Neural cell (in vitro differentiated cells): ENCODE measurements around the gene SPATA31D4.

Experiments used
- CTCF ChIP-seq: fragments of 450-650 bp; IDR thresholded peaks from 2 replicates; pipeline ENCODE4 v1.5.1; 2014; ENCODE audit warnings: antibody characterized with exemption, mild to moderate bottlenecking, moderate library complexity; ENCODE audit not compliant: poor library complexity, severe bottlenecking
- EP300 ChIP-seq: fragments of 450-650 bp; conservative IDR thresholded peaks from 2 replicates; pipeline ENCODE4 v1.6.1; 2014; ENCODE audit warnings: antibody characterized with exemption, mild to moderate bottlenecking, moderate library complexity; ENCODE audit not compliant: poor library complexity, severe bottlenecking
- EZH2 ChIP-seq: fragments of 200-600, 300-800 bp; shearing (Covaris generic), sonication (generic); IDR thresholded peaks from 2 replicates; pipeline ENCODE4 v1.6.1; 2014; ENCODE audit warnings: antibody characterized with exemption, low read length, borderline replicate concordance, mild to moderate bottlenecking; ENCODE audit not compliant: insufficient read depth, poor library complexity, severe bottlenecking
- MXI1 ChIP-seq: fragments of 450-650 bp; conservative IDR thresholded peaks from 2 replicates; pipeline ENCODE4 v1.6.1; 2014; ENCODE audit warnings: antibody characterized with exemption, mild to moderate bottlenecking; ENCODE audit not compliant: poor library complexity, severe bottlenecking
- POLR2AphosphoS5 ChIP-seq: IDR thresholded peaks from 2 replicates; pipeline ENCODE4 v1.6.1; 2012
- RAD21 ChIP-seq: fragments of 450-650 bp; conservative IDR thresholded peaks from 2 replicates; pipeline ENCODE4 v1.6.1; 2014; ENCODE audit warnings: antibody characterized with exemption, mild to moderate bottlenecking, moderate library complexity
- SMC3 ChIP-seq: fragments of 450-650 bp; conservative IDR thresholded peaks from 2 replicates; pipeline ENCODE4 v1.6.1; 2014; ENCODE audit warnings: antibody characterized with exemption, mild to moderate bottlenecking, moderate library complexity; ENCODE audit not compliant: poor library complexity
- TAF1 ChIP-seq: IDR thresholded peaks from 2 replicates; pipeline ENCODE4 v1.6.1; 2012; ENCODE audit warnings: low read depth
- TF ChIP-seq, protein P1 (sequence below): IDR thresholded peaks from 2 replicates; pipeline ENCODE4 v1.6.1; 2012; ENCODE audit warnings: borderline replicate concordance

DNA sequence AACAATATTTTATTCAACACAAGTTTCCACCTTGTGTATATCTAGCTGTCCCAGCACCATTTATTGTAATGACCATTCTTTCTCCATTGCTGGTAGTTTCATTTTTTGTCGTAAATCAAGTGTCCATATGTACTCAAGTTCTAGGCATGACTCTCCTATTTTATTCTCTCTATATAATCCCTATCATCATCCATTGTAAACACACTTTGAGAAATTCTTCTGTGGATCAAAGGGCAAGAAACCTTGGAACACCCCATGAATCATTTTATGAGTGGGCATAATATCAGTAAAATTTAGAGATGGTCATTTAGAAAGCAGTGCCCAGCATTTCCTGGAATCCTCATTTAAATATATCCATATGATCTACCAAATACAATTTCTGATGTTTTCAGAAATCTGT, 35.8 kb upstream of the SPATA31D4 start:
- no peak for TF ChIP-seq CTCF
- no peak for TF ChIP-seq EZH2
- TF ChIP-seq MXI1 = no peak
- no peak for TF ChIP-seq POLR2AphosphoS5
- no peak for TF ChIP-seq TAF1
- TF ChIP-seq, protein P1, sequence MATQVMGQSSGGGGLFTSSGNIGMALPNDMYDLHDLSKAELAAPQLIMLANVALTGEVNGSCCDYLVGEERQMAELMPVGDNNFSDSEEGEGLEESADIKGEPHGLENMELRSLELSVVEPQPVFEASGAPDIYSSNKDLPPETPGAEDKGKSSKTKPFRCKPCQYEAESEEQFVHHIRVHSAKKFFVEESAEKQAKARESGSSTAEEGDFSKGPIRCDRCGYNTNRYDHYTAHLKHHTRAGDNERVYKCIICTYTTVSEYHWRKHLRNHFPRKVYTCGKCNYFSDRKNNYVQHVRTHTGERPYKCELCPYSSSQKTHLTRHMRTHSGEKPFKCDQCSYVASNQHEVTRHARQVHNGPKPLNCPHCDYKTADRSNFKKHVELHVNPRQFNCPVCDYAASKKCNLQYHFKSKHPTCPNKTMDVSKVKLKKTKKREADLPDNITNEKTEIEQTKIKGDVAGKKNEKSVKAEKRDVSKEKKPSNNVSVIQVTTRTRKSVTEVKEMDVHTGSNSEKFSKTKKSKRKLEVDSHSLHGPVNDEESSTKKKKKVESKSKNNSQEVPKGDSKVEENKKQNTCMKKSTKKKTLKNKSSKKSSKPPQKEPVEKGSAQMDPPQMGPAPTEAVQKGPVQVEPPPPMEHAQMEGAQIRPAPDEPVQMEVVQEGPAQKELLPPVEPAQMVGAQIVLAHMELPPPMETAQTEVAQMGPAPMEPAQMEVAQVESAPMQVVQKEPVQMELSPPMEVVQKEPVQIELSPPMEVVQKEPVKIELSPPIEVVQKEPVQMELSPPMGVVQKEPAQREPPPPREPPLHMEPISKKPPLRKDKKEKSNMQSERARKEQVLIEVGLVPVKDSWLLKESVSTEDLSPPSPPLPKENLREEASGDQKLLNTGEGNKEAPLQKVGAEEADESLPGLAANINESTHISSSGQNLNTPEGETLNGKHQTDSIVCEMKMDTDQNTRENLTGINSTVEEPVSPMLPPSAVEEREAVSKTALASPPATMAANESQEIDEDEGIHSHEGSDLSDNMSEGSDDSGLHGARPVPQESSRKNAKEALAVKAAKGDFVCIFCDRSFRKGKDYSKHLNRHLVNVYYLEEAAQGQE = no peak
- no peak for TF ChIP-seq RAD21
- TF ChIP-seq EP300 = no peak
- no peak for TF ChIP-seq SMC3
